WTC11 (cell line): Measurements from ENCODE around the gene MZF1.

Source experiments
- CTCF ChIP-seq: fragments of 200-600 bp; IDR thresholded peaks from 2 replicates; pipeline ENCODE4 v1.8.0; 2022; ENCODE audit warnings: antibody characterized with exemption
- GABPB1 ChIP-seq: sonication (generic); formaldehyde crosslinking; IDR thresholded peaks from 2 replicates; pipeline ENCODE4 v1.8.1; 2023; ENCODE audit warnings: mild to moderate bottlenecking, missing genetic modification reagents
- SMAD4 ChIP-seq: sonication (generic); formaldehyde crosslinking; IDR thresholded peaks from 2 replicates; pipeline ENCODE4 v1.8.0; 2022; ENCODE audit warnings: mild to moderate bottlenecking, missing genetic modification reagents

GRCh38 chr19:58586133-58586765 is 13.1 kb upstream of the MZF1 start:
- TF ChIP-seq CTCF (no peak), GABPB1 (no peak), SMAD4 (no peak)
